Transverse colon (tissue), 4 donors: ENCODE measurements around the gene SPANXN3. TPM values are rescaled to one million over a fixed set of nuclear protein-coding genes. Genes with fewer than 3 reads are reported as not detected.

Source experiments
- DNase-seq: peaks from one replicate; pipeline ENCODE4 v3.0.0-alpha.2; 2019
- H3K27ac ChIP-seq, 4 donors: fragments of 200-600 bp; sonication (generic); 2 replicates each; pipeline ENCODE4 v1.5.1; 2016 to 2018; ENCODE audit warnings: inconsistent platforms in 4 of 4
- H3K27me3 ChIP-seq: fragments of 200-600 bp; sonication (generic); 2 replicates; pipeline ENCODE4 v1.5.1; 2017; ENCODE audit warnings: inconsistent platforms
- H3K36me3 ChIP-seq, 4 donors: fragments of 200-600 bp; sonication (generic); 2 replicates each; pipeline ENCODE4 v1.5.1; 2017 to 2019; ENCODE audit warnings: inconsistent platforms in 4 of 4
- H3K4me1 ChIP-seq, 4 donors: fragments of 200-600 bp; sonication (generic); 2 replicates each; pipeline ENCODE4 v1.5.1; 2017 to 2020; ENCODE audit warnings: inconsistent platforms in 4 of 4
- H3K4me3 ChIP-seq, 4 donors: fragments of 200-600 bp; sonication (generic); 1 replicate in 1 of 4; 2 replicates in 3 of 4; pipeline versions ENCODE4 v1.5.1 to v1.6.1; 2017 to 2019; ENCODE audit warnings: inconsistent platforms in 4 of 4
- H3K9me3 ChIP-seq, 2 donors: fragments of 200-600 bp; sonication (generic); 2 replicates each; pipeline ENCODE4 v1.5.1; 2017 to 2019; ENCODE audit warnings: inconsistent platforms in 2 of 2
- CTCF ChIP-seq, 5 experiments: fragments of 200-600 bp in 3 of 5; fragments of 450-650 bp in 2 of 5; sonication (generic) in 3 of 5; IDR thresholded peaks; 1 replicate in 2 of 5; 2 replicates in 3 of 5; pipeline ENCODE4 v1.5.1; 2016 to 2017; ENCODE audit warnings: antibody characterized with exemption in 5 of 5, inconsistent platforms in 3 of 5, mild to moderate bottlenecking in 2 of 5, moderate library complexity in 1 of 5
- EP300 ChIP-seq: sonication (generic); formaldehyde crosslinking; IDR thresholded peaks from one replicate; pipeline ENCODE4 v1.6.1; 2017; ENCODE audit warnings: antibody characterized with exemption, low read depth
- POLR2A ChIP-seq: fragments of 450-650 bp; IDR thresholded peaks from one replicate; pipeline ENCODE4 v1.6.1; 2016; ENCODE audit warnings: antibody characterized with exemption, mild to moderate bottlenecking, moderate library complexity
- POLR2AphosphoS5 ChIP-seq, 3 donors: sonication (generic); formaldehyde crosslinking; IDR thresholded peaks; one replicate each; pipeline ENCODE4 v1.6.1; 2016; ENCODE audit warnings: antibody characterized with exemption in 3 of 3
- WGBS, 2 donors: methylation state at CpG; one replicate each; pipeline ENCODE4 v1.1.5; 2018; ENCODE audit warnings: low coverage in 1 of 2; 5-methylcytosine and 5-hydroxymethylcytosine counted together
- in situ Hi-C, 4 donors: fragments of 200-750 bp; cut with MboI; loops; one replicate each; pipeline versions ENCODE4 v1.15.0 to v1.15.1; 2017; ENCODE audit warnings: low sequenced_read_pairs in 3 of 4, low pct_ligation_motif_present in 1 of 4, low pct_unique_long_range_greater_than_20kb in 1 of 4
- intact Hi-C: fragments of 100-400 bp; cut with DNase I; formaldehyde crosslinking; loops from one replicate; pipeline ENCODE4 v1.15.1; 2023; ENCODE audit warnings: low total_unique reads
- total RNA-seq, 4 donors: library from RNA; depleted of rRNA; stranded (reverse); fragments of >200 nt; gene quantifications; one replicate each; pipeline ENCODE4 v1.1.0, GENCODE V29; 2016

SPANXN3 gene
- total RNA-seq, 4 donors from 2014 or later = not detected

GRCh38 chrX:143476751-143477150 lies 40.5 kb downstream of the SPANXN3 start:
- TF ChIP-seq EP300 (no peak), CTCF (IDR thresholded peaks at IDR 0.05) (no peak)
- intact Hi-C loops = no loop called here
- no peaks in the 10 kb centered on the region for H3K9me3 ChIP-seq
- WGBS, 2 donors = 48% methylated on average over 4 of the region's 4 CpGs; no CpG with 5 or more reads in 1 of the 2 donors
- DNase-seq = no peak
- H3K27ac ChIP-seq = no peak overlapping the region
- H3K4me3 ChIP-seq = no peak overlapping the region
- H3K27me3 ChIP-seq = no peaks in the 10 kb centered on the region
- in situ Hi-C loops = no loop called here
- H3K4me1 ChIP-seq = no peaks in the 10 kb centered on the region
- H3K36me3 ChIP-seq = no peaks in the 10 kb centered on the region

- no peaks in the 10 kb centered on the region for H3K9me3 ChIP-seq
- no peaks in the 10 kb centered on the region for H3K27me3 ChIP-seq
- intact Hi-C loops (no loop called here), in situ Hi-C loops (no loop called here)
- H3K4me3 ChIP-seq = no peak overlapping the region
- TF ChIP-seq CTCF (IDR thresholded peaks at IDR 0.05) (no peak), POLR2AphosphoS5 (IDR thresholded peaks at IDR 0.05) (no peak), POLR2A (no peak), EP300 (no peak)
- no peak for DNase-seq
- no peaks in the 10 kb centered on the region for H3K4me1 ChIP-seq
- 32% methylated on average over 1 of the region's 1 CpG; no CpG with 5 or more reads in 1 of the 2 donors for WGBS, 2 donors
- H3K27ac ChIP-seq = no peak overlapping the region
- H3K36me3 ChIP-seq = no peaks in the 10 kb centered on the region
Observed at GRCh38 chrX:143472347-143472938, 44.8 kb downstream of the SPANXN3 start.

GRCh38 chrX:143466130-143466529 lies 51.1 kb downstream of the SPANXN3 start:
- Histone ChIP-seq H3K4me1 (no peaks in the 10 kb centered on the region), H3K27me3 (no peaks in the 10 kb centered on the region), H3K9me3 (no peaks in the 10 kb centered on the region), H3K4me3 (no peak overlapping the region), H3K36me3 (no peaks in the 10 kb centered on the region), H3K27ac (no peak overlapping the region)
- in situ Hi-C loops (no loop called here), intact Hi-C loops (no loop called here)
- DNase-seq = no peak
- 25 to 56% methylated on average over 1 of the region's 1 CpG for WGBS, 2 donors
- TF ChIP-seq EP300 (no peak), POLR2AphosphoS5 (IDR thresholded peaks at IDR 0.05) (no peak), POLR2A (no peak), CTCF (IDR thresholded peaks at IDR 0.05) (no peak)

GRCh38 chrX:143462696-143463095 lies 54.6 kb downstream of the SPANXN3 start:
- Histone ChIP-seq H3K4me3 (no peak overlapping the region), H3K27me3 (no peaks in the 10 kb centered on the region), H3K4me1 (no peaks in the 10 kb centered on the region), H3K9me3 (no peaks in the 10 kb centered on the region), H3K36me3 (no peaks in the 10 kb centered on the region), H3K27ac (no peak overlapping the region)
- intact Hi-C loops = no loop called here
- 80 to 87% methylated on average over 1 to 10 of the region's 10 CpGs for WGBS, 2 donors
- no peak for TF ChIP-seq CTCF (IDR thresholded peaks at IDR 0.05)
- TF ChIP-seq EP300 = no peak
- TF ChIP-seq POLR2A = no peak
- TF ChIP-seq POLR2AphosphoS5 (IDR thresholded peaks at IDR 0.05) = no peak
- in situ Hi-C loops = no loop called here
- no peak for DNase-seq
